GM10266 (cell line): ENCODE results near the gene PLEKHN1.
"Not testable (repeated sequence)": the region's sequence is repeated elsewhere in the genome, so short reads cannot be mapped to it uniquely, and the experiment has no call there.

Experiments
- DNase-seq: peaks from one replicate; pipeline ENCODE4 v3.0.0; 2012; ENCODE audit errors: extremely low spot score
- CTCF ChIP-seq: IDR thresholded peaks from 2 replicates; pipeline ENCODE4 v1.5.1; 2012; ENCODE audit warnings: mild to moderate bottlenecking, low read depth; ENCODE audit not compliant: control insufficient read depth, insufficient read depth; ENCODE audit errors: missing control alignments

The PLEKHN1 gene

DNA sequence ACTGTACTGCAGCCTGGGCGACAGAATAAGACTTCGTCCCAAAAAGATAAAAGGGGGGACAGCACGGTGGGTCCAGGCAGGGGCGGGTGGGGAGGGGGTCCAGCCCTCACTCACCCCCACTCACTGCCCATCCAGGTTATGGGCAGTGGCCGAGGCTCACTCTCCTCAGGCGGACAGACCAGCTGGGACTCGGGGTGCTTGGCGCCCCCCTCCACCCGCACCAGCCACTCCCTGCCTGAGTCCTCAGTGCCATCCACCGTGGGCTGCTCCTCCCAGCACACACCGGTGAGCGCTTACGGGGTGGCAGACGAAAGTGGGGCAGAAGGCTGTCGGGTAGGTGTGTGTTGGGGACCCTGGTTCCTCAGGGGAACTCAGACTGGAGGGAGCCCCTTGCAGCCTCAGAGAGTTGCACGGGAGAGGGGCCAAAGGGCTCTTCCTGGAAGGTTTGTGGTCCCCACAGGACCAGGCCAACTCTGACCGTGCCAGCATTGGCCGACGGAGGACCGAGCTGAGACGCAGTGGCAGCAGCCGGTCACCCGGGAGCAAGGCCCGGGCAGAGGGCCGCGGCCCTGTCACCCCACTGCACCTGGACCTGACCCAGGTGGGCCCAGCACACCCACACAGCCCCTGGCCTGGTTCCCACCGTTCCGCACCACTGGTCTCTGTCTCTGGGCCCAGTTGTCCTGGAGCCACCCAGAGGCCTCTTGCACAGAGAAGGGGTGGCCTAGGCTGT is 6.6 kb downstream of the PLEKHN1 start:
- no peak for TF ChIP-seq CTCF
- DNase-seq, result no peak

DNA sequence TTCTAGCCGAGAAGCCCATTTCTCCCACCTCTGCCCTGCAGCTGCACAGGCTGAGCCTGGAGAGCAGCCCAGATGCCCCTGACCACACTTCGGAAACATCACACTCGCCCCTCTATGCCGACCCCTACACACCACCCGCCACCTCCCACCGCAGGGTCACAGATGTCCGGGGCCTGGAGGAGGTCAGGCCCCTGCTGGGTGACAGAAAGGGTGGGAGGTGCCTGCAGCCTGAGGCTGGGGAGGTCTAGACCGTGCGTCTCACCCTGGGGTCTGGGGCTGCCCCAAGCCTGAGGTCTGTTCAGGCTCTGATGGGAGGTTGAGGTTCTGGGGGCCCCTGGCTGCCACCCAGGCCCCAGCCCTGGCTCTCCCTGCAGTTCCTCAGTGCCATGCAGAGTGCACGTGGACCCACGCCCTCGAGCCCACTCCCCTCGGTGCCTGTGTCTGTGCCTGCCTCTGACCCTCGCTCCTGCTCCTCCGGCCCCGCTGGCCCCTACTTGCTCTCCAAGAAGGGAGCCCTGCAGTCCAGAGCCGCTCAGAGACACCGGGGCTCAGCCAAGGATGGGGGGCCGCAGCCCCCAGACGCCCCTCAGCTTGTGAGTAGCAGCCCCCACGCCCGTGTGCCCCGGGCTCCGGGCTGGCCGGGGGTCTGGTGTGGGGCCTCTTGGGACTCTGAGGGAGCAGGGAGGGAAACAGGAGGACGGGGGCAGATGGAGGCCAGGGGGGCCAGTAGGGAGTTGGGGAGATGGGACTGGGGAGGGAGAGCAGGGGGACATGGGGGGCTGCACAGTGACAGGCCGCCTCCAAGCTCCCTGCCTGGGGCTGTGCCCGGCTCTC is 7.4 kb downstream of the PLEKHN1 start:
- no peak for TF ChIP-seq CTCF
- DNase-seq, result no peak

DNA sequence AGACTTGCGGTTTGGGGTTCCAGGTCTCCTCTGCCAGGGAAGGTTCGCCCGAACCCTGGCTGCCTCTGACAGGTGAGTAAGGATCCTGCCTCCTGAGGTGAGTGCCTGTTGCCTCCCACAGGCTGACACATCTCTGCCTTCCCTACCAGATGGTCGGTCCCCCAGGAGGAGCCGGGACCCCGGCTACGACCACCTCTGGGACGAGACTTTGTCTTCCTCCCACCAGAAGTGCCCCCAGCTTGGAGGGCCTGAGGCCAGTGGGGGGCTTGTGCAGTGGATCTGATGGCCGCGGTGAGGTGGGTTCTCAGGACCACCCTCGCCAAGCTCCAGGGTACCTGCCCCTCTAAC is 8.0 kb downstream of the PLEKHN1 start:
- no peak for DNase-seq
- TF ChIP-seq CTCF, result no peak

- DNase-seq, result no peak
- TF ChIP-seq CTCF, result no peak
Measured at GRCh38 chr1:974687-975328, 8.5 kb downstream of the PLEKHN1 start.

DNA sequence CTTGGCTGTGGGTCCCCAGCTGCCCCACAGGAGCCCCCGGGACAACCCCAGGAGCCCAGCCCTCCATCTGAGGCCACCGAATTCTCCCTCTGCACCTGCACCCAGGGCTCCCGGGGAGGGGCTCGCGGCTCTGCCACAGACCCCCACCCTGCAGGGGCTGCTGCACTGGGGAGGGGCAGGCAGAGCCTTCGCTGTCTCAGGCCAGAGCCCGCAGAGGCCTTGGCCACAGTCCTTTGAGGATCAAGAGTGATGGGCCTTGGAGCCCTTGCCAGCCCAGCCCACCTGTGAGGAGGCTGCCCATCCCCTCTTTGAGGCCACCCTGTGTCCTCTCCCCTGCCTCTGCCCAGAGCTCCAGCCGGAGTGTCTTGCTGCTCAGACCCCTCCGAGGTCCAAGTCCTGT is 9.1 kb downstream of the PLEKHN1 start:
- no peak for TF ChIP-seq CTCF
- no peak for DNase-seq

DNA sequence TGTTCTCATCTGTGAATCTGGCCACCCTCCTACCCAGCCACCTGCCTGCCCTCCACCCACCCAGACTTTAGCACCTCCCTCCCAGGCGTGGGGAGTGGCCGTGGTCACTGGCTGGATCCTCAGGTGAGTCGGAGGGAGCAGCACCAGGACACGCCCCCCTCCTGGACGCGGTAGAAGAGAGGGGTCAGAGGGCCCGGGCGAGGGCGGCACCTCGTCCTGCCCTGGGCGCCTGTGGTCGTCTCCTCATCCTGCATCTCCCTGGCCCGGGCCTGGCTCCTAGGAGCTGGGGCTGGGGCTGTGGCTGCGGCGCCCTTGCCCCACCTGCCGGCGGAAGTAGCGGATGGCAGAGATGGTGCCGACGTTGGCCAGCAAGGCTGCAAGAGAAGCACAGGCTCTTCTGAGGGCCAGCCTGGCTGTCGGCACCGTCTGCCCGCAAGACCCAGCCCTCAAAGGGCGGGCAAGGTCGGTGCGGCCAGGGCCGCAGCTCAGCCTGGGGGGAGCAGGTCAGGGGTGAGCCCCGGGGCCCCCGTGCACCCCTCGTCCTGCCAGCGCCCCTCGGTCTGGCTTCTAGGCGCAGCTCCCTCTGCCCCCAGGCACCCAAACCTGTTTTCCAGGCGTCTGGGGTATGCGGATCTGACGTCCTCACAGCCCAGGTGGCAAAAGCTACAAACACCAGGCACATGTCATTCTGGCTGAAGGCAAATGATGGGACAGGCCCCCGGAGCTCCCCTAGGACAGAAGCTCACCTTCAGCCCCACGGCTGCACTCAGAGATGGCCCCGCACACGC is 9.8 kb downstream of the PLEKHN1 start:
- peak; percentile 45 for TF ChIP-seq CTCF
- DNase-seq, result peak; percentile 82

DNA sequence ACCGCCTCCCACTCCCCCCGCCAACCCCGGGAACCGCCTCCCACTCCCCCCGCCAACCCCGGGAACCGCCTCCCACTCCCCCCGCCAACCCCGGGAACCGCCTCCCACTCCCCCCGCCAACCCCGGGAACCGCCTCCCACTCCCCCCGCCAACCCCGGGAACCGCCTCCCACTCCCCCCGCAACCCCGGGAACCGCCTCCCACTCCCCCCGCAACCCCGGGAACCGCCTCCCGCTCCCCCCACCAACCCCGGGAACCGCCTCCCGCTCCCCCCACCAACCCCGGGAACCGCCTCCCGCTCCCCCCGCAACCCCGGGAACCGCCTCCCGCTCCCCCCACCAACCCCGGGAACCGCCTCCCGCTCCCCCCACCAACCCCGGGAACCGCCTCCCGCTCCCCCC is 10.5 kb downstream of the PLEKHN1 start:
- DNase-seq, result not testable (repeated sequence)
